Stimulated activated CD8-positive, alpha-beta memory T cell treated with anti-CD3 and anti-CD28 coated beads, Interleukin-2, amount 100 ng/mL, for 48 hours (primary cell): ENCODE data around the gene SORBS1.

ENCODE experiments used
- DNase-seq, 2 donors: peaks; one replicate each; pipeline ENCODE4 v3.0.0-alpha.2; 2020; ENCODE audit warnings: low read depth in 2 of 2

Gene SORBS1

GRCh38 chr10:95268438-95268837 is 292.7 kb downstream of the SORBS1 start:
- DNase-seq: no peak

- DNase-seq: no peak
Observed at GRCh38 chr10:95267251-95267650, 293.9 kb downstream of the SORBS1 start.

- DNase-seq: no peak
Observed at GRCh38 chr10:95266674-95267095, 294.5 kb downstream of the SORBS1 start.

- no peak for DNase-seq
Observed at GRCh38 chr10:95265572-95265971, 295.6 kb downstream of the SORBS1 start.

- DNase-seq: no peak
Observed at GRCh38 chr10:95264227-95265051, 296.7 kb downstream of the SORBS1 start.

- DNase-seq: no peak
Observed at GRCh38 chr10:95263864-95264226, 297.3 kb downstream of the SORBS1 start.

- DNase-seq: no peak
Observed at GRCh38 chr10:95262763-95263518, 298.2 kb downstream of the SORBS1 start.

GRCh38 chr10:95261926-95262325 is 299.2 kb downstream of the SORBS1 start:
- no peak for DNase-seq
